ENCODE data around the gene TBRG1.
A peak's percentile ranks its signal among the peaks of the same experiment; 100 is the strongest.

The TBRG1 gene

DNA sequence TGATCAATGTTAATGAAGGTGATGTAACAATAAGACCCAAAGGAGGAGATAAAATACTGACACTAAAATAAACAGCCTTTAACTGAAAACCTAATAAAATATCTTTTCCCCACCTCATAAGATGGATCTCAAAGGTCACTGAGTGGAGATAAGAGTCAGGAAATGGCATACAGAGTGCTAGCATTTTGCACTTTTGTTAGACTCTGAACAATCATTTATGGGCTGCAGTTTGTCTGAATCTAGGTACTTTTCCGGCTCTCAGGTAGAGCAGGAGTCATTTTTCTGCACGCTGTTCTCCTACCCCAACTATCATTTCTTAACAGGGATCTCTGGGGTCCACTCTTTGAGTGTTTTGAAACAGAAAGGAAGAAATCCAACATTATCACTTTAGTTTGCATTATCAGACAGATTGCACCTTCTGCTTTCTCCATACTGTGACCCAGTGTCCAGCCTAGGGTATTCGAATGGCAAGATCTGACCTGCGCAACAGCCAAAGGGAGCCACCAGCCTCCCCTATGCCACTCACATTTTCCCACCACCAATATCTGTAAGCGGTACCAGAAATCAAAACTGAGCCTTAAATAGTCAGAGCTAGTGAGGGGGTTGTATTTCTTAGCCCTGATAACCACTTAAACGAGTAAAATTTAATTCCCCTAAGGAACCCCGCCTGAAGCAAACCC is 50.0 kb downstream of the TBRG1 start:
- peak overlapping the region; percentile 78 to 90 for H3K4me3 ChIP-seq
- no peak for DNase-seq
- H3K9me3 ChIP-seq: no peaks in the 10 kb centered on the region
- no peaks in the 10 kb centered on the region for H3K36me3 ChIP-seq
- H3K4me1 ChIP-seq: peaks cover 0 to 43% (median 23%) of the 10 kb centered on the region in 4 donors
- peak overlapping the region; percentile 93 for H3K27ac ChIP-seq
- no peaks in the 10 kb centered on the region for H3K27me3 ChIP-seq
- TF ChIP-seq, protein P1, sequence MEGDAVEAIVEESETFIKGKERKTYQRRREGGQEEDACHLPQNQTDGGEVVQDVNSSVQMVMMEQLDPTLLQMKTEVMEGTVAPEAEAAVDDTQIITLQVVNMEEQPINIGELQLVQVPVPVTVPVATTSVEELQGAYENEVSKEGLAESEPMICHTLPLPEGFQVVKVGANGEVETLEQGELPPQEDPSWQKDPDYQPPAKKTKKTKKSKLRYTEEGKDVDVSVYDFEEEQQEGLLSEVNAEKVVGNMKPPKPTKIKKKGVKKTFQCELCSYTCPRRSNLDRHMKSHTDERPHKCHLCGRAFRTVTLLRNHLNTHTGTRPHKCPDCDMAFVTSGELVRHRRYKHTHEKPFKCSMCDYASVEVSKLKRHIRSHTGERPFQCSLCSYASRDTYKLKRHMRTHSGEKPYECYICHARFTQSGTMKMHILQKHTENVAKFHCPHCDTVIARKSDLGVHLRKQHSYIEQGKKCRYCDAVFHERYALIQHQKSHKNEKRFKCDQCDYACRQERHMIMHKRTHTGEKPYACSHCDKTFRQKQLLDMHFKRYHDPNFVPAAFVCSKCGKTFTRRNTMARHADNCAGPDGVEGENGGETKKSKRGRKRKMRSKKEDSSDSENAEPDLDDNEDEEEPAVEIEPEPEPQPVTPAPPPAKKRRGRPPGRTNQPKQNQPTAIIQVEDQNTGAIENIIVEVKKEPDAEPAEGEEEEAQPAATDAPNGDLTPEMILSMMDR (IDR thresholded peaks at IDR 0.05): no peak
- intact Hi-C loops (cut with DNase I; ENCODE audit: low total_unique reads): no loop called here

DNA sequence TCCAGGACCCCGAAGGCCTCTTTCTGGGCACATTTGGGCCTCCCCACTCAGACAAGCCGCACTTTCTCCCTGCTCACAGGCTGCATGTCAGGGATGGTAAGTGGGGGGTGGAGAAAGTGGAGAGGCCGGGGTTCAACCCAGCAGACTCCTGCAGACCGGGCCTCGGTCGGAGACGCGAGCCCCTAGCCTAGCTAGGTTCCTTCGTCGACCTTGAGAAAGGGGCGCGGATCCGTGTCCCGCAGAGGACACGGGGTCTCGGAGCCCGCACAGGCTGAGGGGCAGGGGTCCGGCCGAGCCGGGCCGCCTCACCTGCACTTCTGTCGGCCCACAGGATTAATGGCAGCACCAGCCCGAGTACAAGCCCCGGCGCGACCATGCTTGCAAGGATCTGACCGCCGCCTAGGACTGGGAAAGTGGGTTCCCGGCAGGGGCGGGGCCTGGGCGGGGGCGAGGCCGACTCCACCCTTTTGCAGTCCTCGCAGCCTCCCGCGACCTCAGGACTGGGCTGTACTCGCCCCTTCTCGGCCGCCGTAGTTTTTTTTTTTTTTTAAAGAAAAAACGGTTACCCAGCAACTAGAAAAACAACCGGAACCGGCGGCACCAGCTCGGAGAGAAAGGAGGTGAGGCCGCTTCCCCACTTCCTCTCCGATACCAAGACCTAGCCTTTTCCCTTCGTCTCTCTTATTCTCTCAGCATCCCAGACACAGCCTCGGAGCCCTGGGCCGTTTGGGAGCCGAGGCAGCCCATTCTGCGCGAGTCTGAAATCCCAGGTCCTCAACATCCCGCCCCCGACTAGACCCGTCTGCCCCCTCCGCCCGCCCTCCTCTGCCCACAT is 50.9 kb downstream of the TBRG1 start, which contains the start of the genes SIAE and SPA17:
SIAE (minus strand) TSS at position 407 of the 835 bp plus-strand sequence; CDS start at position 376, 31 bp downstream.
SPA17 (plus strand) TSS at position 572 of the 835 bp plus-strand sequence. CDS start 1,361 bp downstream, outside the sequence.
- TF ChIP-seq, protein P1 (IDR thresholded peaks at IDR 0.05): no peak
- no peaks in the 10 kb centered on the region for H3K9me3 ChIP-seq
- intact Hi-C loops (cut with DNase I; ENCODE audit: low total_unique reads): no loop called here
- H3K4me3 ChIP-seq: peak within 1 kb of the TSS; percentile 78 to 90
- peak within 1 kb of the TSS; percentile 93 for H3K27ac ChIP-seq
- H3K27me3 ChIP-seq: no peaks in the 10 kb centered on the region
- no peaks in the 10 kb centered on the region for H3K36me3 ChIP-seq
- H3K4me1 ChIP-seq: peaks cover 0 to 44% (median 23%) of the 10 kb centered on the region in 4 donors
- DNase-seq: peak; percentile 93 to 97

DNA sequence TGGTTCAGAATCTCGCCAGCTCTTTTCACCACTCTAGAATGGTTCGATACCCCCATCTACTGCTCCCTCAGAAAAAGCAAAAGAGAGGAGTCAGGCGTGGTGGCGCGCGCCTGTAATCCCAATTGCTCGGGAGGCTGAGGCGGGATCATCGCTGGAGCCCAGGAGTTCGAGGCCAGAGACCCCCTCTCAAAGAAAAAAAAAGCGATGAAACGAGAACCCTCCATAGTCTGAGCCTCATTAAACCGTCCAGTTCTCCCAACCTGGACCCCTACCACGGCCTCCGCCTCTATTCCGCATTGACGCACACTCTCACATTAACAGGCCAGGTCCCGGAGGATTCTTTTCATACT is 51.5 kb downstream of the TBRG1 start:
- intact Hi-C loops (cut with DNase I; ENCODE audit: low total_unique reads): no loop called here
- Histone ChIP-seq H3K36me3 (no peaks in the 10 kb centered on the region), H3K4me3 (peak overlapping the region; percentile 78 to 90), H3K9me3 (no peaks in the 10 kb centered on the region), H3K4me1 (peaks cover 0 to 44% (median 23%) of the 10 kb centered on the region in 4 donors), H3K27ac (peak overlapping the region; percentile 93), H3K27me3 (no peaks in the 10 kb centered on the region)
- DNase-seq: no peak
- TF ChIP-seq, protein P1 (IDR thresholded peaks at IDR 0.05): no peak

DNA sequence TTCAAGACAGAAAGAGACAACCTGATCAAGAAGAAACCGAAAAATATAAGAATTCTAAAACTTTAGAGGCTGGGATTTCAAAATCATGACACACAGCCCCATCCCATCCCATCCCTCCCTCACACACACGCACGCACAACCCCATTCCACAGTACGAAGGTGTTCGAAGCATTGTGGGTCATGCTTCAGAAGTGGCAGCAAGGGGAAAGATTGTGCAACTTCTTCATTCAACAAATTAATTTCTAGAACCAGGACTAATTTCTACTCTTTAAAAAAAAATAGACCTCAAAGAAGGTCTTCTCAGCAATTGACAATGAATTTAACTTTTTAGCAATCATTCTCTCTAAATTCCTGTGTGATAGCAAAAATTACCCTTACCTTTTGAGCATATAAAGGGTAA is 51.9 kb downstream of the TBRG1 start:
- peak overlapping the region; percentile 78 to 90 for H3K4me3 ChIP-seq
- no peaks in the 10 kb centered on the region for H3K36me3 ChIP-seq
- peaks cover 0 to 44% (median 23%) of the 10 kb centered on the region in 4 donors for H3K4me1 ChIP-seq
- H3K9me3 ChIP-seq: no peaks in the 10 kb centered on the region
- intact Hi-C loops (cut with DNase I; ENCODE audit: low total_unique reads): no loop called here
- TF ChIP-seq, protein P1 (IDR thresholded peaks at IDR 0.05): no peak
- H3K27me3 ChIP-seq: no peaks in the 10 kb centered on the region
- H3K27ac ChIP-seq: peak overlapping the region; percentile 93
- DNase-seq: no peak

DNA sequence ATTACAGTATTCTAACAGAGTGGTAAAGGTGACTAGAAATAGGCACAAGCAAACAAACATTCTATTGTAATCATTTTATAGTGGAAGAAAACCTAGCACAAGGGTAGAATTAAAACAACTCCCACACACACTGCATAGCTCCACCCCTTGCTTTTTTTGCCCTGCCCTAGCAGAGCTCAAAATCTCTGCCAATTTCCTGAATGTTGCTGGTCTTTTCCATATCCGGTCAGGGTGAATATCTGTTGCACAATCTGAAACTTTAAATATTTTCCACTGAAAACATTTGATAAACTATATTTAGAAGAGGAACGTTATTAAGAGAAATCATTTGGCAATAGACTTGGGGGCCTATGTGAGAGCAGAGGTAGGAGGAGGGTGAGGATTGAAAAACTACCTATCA is 53.7 kb downstream of the TBRG1 start:
- H3K36me3 ChIP-seq: no peaks in the 10 kb centered on the region
- peak overlapping the region; percentile 61 to 93 for H3K27ac ChIP-seq
- peak; percentile 55 to 80 for DNase-seq
- peak overlapping the region in 1 of 2 donors; percentile 17 for H3K4me3 ChIP-seq
- H3K9me3 ChIP-seq: peaks cover 0 to 3% (median 0%) of the 10 kb centered on the region in 3 donors
- H3K27me3 ChIP-seq: no peaks in the 10 kb centered on the region
- TF ChIP-seq, protein P1 (IDR thresholded peaks at IDR 0.05): no peak
- intact Hi-C loops (cut with DNase I; ENCODE audit: low total_unique reads): no loop called here
- peaks cover 0 to 44% (median 23%) of the 10 kb centered on the region in 4 donors for H3K4me1 ChIP-seq

Data from tibial artery (tissue), 4 donors.